Subcutaneous preadipocyte (primary cell): ENCODE measurements around the gene NME1. TPM values are rescaled to one million over a fixed set of nuclear protein-coding genes. Genes with fewer than 3 reads are reported as not detected.

Experiments used
- total RNA-seq: library from RNA; depleted of rRNA; stranded (reverse); fragments of >200 nt; gene quantifications from 2 replicates; pipeline ENCODE4 v1.2.3, GENCODE V29; 2012

Gene NME1
- total RNA-seq, result 156 and 164 TPM in 2 replicates

GRCh38 chr17:51153210-51154072, at the start of gene NME1:
NME1 (plus strand) TSS chr17:51153559; CDS start chr17:51155655, 2,096 bp downstream.

GRCh38 chr17:51120739-51121619, 32.4 kb upstream of the NME1 start, which contains the start of gene SPAG9:
SPAG9 (minus strand) TSS chr17:51120868; CDS start chr17:51120656, 212 bp downstream.

GRCh38 chr17:51166198-51166986, 13.0 kb downstream of the NME1 start, which contains the start of gene NME2:
NME2 (plus strand) TSS chr17:51166411; CDS start chr17:51166831, 420 bp downstream.

Other genes with a start within 250 kb of the NME1 start
- gene SPAG9, start 32.7 kb upstream of the NME1 start, total RNA-seq, result 105 and 134 TPM in 2 replicates
- 416 and 743 TPM in 2 replicates for gene NME2, start 12.9 kb downstream of the NME1 start, total RNA-seq
- 9.4 and 12.1 TPM in 2 replicates for gene MBTD1, start 106.5 kb downstream of the NME1 start, total RNA-seq
- gene UTP18, start 107.0 kb downstream of the NME1 start, total RNA-seq, result 44.8 and 48.1 TPM in 2 replicates